Measurements from ENCODE around the gene SLC2A13.
"Not testable (repeated sequence)": the region's sequence is repeated elsewhere in the genome, so short reads cannot be mapped to it uniquely, and the experiment has no call there.

Gene SLC2A13

GRCh38 chr12:40104461-40105264, 1.2 kb downstream of the SLC2A13 start:
- no peak for DNase-seq

GRCh38 chr12:40103043-40103442, 2.8 kb downstream of the SLC2A13 start:
- no peak for DNase-seq

- DNase-seq = no peak
Measured at GRCh38 chr12:40101747-40102146, 4.1 kb downstream of the SLC2A13 start.

- DNase-seq = no peak
Measured at GRCh38 chr12:40099423-40099853, 6.4 kb downstream of the SLC2A13 start.

GRCh38 chr12:40098406-40099145, 7.3 kb downstream of the SLC2A13 start:
- DNase-seq = no peak

GRCh38 chr12:40093512-40093911, 12.4 kb downstream of the SLC2A13 start:
- DNase-seq = no peak

GRCh38 chr12:40086471-40086870, 19.4 kb downstream of the SLC2A13 start:
- DNase-seq = no peak

- DNase-seq = no peak
Measured at GRCh38 chr12:40078266-40078665, 27.6 kb downstream of the SLC2A13 start.

- no peak for DNase-seq
Measured at GRCh38 chr12:40075458-40075857, 30.4 kb downstream of the SLC2A13 start.

- DNase-seq = no peak
Measured at GRCh38 chr12:40068416-40068815, 37.5 kb downstream of the SLC2A13 start.

- no peak for DNase-seq
Measured at GRCh38 chr12:40065636-40066035, 40.2 kb downstream of the SLC2A13 start.

GRCh38 chr12:40063414-40063813, 42.5 kb downstream of the SLC2A13 start:
- DNase-seq = no peak

GRCh38 chr12:40058721-40059190, 47.1 kb downstream of the SLC2A13 start:
- no peak for DNase-seq

- DNase-seq = no peak
Measured at GRCh38 chr12:40056373-40056772, 49.5 kb downstream of the SLC2A13 start.

GRCh38 chr12:40055776-40056175, 50.1 kb downstream of the SLC2A13 start:
- no peak for DNase-seq

- DNase-seq = no peak
Measured at GRCh38 chr12:40055228-40055579, 50.7 kb downstream of the SLC2A13 start.

- DNase-seq = no peak
Measured at GRCh38 chr12:40054555-40055227, 51.2 kb downstream of the SLC2A13 start.

- DNase-seq = no peak
Measured at GRCh38 chr12:40049268-40049667, 56.6 kb downstream of the SLC2A13 start.

GRCh38 chr12:40047002-40047401, 58.9 kb downstream of the SLC2A13 start:
- DNase-seq = not testable (repeated sequence)

GRCh38 chr12:40045656-40046055, 60.2 kb downstream of the SLC2A13 start:
- DNase-seq = no peak

- no peak for DNase-seq
Measured at GRCh38 chr12:40044396-40044795, 61.5 kb downstream of the SLC2A13 start.

- DNase-seq = no peak
Measured at GRCh38 chr12:40039598-40039997, 66.3 kb downstream of the SLC2A13 start.

- DNase-seq = no peak
Measured at GRCh38 chr12:40038619-40039018, 67.3 kb downstream of the SLC2A13 start.

- DNase-seq = no peak
Measured at GRCh38 chr12:40034712-40035111, 71.2 kb downstream of the SLC2A13 start.

All from GDM1 (cell line).